Left renal cortex interstitium (tissue), 4 donors: ENCODE data around the gene UTP3. TPM values are rescaled to one million over a fixed set of nuclear protein-coding genes. Genes with fewer than 3 reads are reported as not detected.
A peak's percentile ranks its signal among the peaks of the same experiment; 100 is the strongest.
"Not testable (repeated sequence)": the region's sequence is repeated elsewhere in the genome, so short reads cannot be mapped to it uniquely, and the experiment has no call there.

ENCODE experiments used
- DNase-seq, 4 donors: peaks; one replicate each; pipeline ENCODE4 v3.0.0-alpha.2; 2013; ENCODE audit warnings: low read depth in 4 of 4, low spot score in 2 of 4, missing footprints in 1 of 4
- polyA plus RNA-seq, 4 donors: library from polyadenylated mRNA; unstranded; fragments of 120-200 nt; gene quantifications; one replicate each; pipeline ENCODE4 v1.2.1, GENCODE V29; 2013; ENCODE audit not compliant: insufficient read length in 4 of 4

Gene UTP3
- 10 to 100 TPM; 39.7 to 54.4 (median 46.3) TPM for polyA plus RNA-seq

- DNase-seq, result peak; percentile 94 to 99 (median 98)
These were observed at the start of gene UTP3 for GRCh38 chr4:70687821-70688794. TSS of gene UTP3 (plus strand) at chr4:70688532. CDS start at chr4:70688678, 146 bp downstream.

GRCh38 chr4:70640192-70640591, 48.1 kb upstream of the UTP3 start:
- no peak for DNase-seq

- DNase-seq, result not testable (repeated sequence)
These were observed 37.6 kb upstream of the UTP3 start for GRCh38 chr4:70650741-70651140.

GRCh38 chr4:70651864-70652506, 36.3 kb upstream of the UTP3 start:
- peak in 2 of 4 donors; percentile 13 to 25 for DNase-seq

GRCh38 chr4:70654605-70655011, 33.7 kb upstream of the UTP3 start:
- DNase-seq, result no peak

GRCh38 chr4:70657326-70657725, 31.0 kb upstream of the UTP3 start:
- no peak for DNase-seq

GRCh38 chr4:70658418-70658817, 29.9 kb upstream of the UTP3 start:
- no peak for DNase-seq

- no peak for DNase-seq
These were observed 28.2 kb upstream of the UTP3 start for GRCh38 chr4:70660106-70660505.

- DNase-seq, result not testable (repeated sequence)
These were observed 26.9 kb upstream of the UTP3 start for GRCh38 chr4:70661309-70661922.

- DNase-seq, result no peak
These were observed 22.0 kb upstream of the UTP3 start, which contains the start of gene JCHAIN for GRCh38 chr4:70666369-70666768. TSS of gene JCHAIN (minus strand) at chr4:70666508. CDS start at chr4:70666490, 18 bp downstream.

- DNase-seq, result no peak
These were observed 20.4 kb upstream of the UTP3 start for GRCh38 chr4:70667740-70668535.

GRCh38 chr4:70670332-70671014, 17.9 kb upstream of the UTP3 start:
- no peak for DNase-seq

GRCh38 chr4:70671091-70671490, 17.2 kb upstream of the UTP3 start:
- DNase-seq, result no peak

GRCh38 chr4:70674191-70674590, 14.1 kb upstream of the UTP3 start:
- DNase-seq, result no peak

- DNase-seq, result no peak
These were observed 13.6 kb upstream of the UTP3 start for GRCh38 chr4:70674731-70675130.

- no peak for DNase-seq
These were observed 11.7 kb upstream of the UTP3 start for GRCh38 chr4:70676554-70677090.

- no peak for DNase-seq
These were observed 9.8 kb upstream of the UTP3 start for GRCh38 chr4:70678383-70678999.

- peak; percentile 17 to 48 (median 38) for DNase-seq
These were observed 7.4 kb upstream of the UTP3 start for GRCh38 chr4:70680934-70681333.

- DNase-seq, result no peak
These were observed 6.6 kb upstream of the UTP3 start for GRCh38 chr4:70681704-70682103.
